ENCODE measurements around the gene GMCL2.
A peak's percentile ranks its signal among the peaks of the same experiment; 100 is the strongest.
"Not testable (repeated sequence)": the region's sequence is repeated elsewhere in the genome, so short reads cannot be mapped to it uniquely, and the experiment has no call there.

GMCL2 gene

GRCh38 chr5:178204935-178205748 is 18.0 kb upstream of the GMCL2 start:
- DNase-seq: peak; percentile 75

GRCh38 chr5:178204182-178204934 is 17.2 kb upstream of the GMCL2 start, which contains the start of gene HNRNPAB:
Gene HNRNPAB (plus strand): TSS chr5:178204533. CDS start chr5:178204838, 305 bp downstream.
- peak; percentile 97 for DNase-seq

GRCh38 chr5:178203670-178204181 is 16.6 kb upstream of the GMCL2 start:
- DNase-seq: no peak

GRCh38 chr5:178202541-178202940 is 15.4 kb upstream of the GMCL2 start:
- no peak for DNase-seq

- no peak for DNase-seq
Measured at GRCh38 chr5:178201927-178202235, 14.7 kb upstream of the GMCL2 start.

- DNase-seq: no peak
Measured at GRCh38 chr5:178201221-178201926, 14.2 kb upstream of the GMCL2 start.

GRCh38 chr5:178199581-178200434 is 12.6 kb upstream of the GMCL2 start:
- no peak for DNase-seq

GRCh38 chr5:178198706-178199105 is 11.5 kb upstream of the GMCL2 start:
- no peak for DNase-seq

- DNase-seq: not testable (repeated sequence)
Measured at GRCh38 chr5:178198151-178198550, 11.0 kb upstream of the GMCL2 start.

GRCh38 chr5:178196986-178197385 is 9.8 kb upstream of the GMCL2 start:
- DNase-seq: no peak

- no peak for DNase-seq
Measured at GRCh38 chr5:178196281-178196812, 9.2 kb upstream of the GMCL2 start.

GRCh38 chr5:178194026-178194425 is 6.9 kb upstream of the GMCL2 start:
- DNase-seq: no peak

- DNase-seq: no peak
Measured at GRCh38 chr5:178193251-178193809, 6.2 kb upstream of the GMCL2 start.

GRCh38 chr5:178192787-178193186 is 5.6 kb upstream of the GMCL2 start:
- no peak for DNase-seq

- no peak for DNase-seq
Measured at GRCh38 chr5:178192244-178192643, 5.1 kb upstream of the GMCL2 start.

GRCh38 chr5:178191661-178192060 is 4.5 kb upstream of the GMCL2 start:
- no peak for DNase-seq

GRCh38 chr5:178189433-178189832 is 2.3 kb upstream of the GMCL2 start:
- no peak for DNase-seq

- DNase-seq: no peak
Measured at GRCh38 chr5:178186427-178186826, 744 bp downstream of the GMCL2 start.

- DNase-seq: no peak
Measured at GRCh38 chr5:178182158-178182876, 4.9 kb downstream of the GMCL2 start.

- no peak for DNase-seq
Measured at GRCh38 chr5:178180141-178180863, 6.9 kb downstream of the GMCL2 start.

Measured in activated CD8-positive, alpha-beta memory T cell treated with anti-CD3 and anti-CD28 coated beads, Interleukin-2, amount 50 U/mL, for 4 hours (primary cell).